ENCODE measurements around the gene PJVK.

PJVK gene

GRCh38 chr2:178414266-178415247, 36.6 kb upstream of the PJVK start:
- 21% methylated on average over 17 of the region's 21 CpGs for WGBS

DNA sequence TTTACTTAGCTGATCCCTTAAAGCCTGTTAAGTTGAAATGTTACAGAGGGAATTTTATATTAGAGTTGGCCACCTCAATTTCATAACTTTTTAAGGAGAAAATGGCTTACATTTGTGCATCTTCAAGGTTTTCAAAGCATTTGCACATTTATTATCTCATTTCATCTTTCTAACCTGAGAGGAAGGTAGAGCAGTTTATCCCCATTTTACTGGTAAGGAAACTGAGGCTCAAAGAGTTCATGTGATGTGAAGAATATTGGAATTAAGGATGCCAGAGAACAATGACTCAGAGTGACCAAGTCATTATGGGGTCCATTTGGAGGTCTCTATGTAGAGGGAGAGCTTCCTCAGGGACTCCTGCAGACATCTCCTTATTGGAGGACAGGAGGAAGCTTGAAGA, 35.2 kb upstream of the PJVK start:
- Histone ChIP-seq H3K36me3 (ENCODE audit: control insufficient read depth in 1 of 2, insufficient read depth in 2 of 2, low read depth in 1 of 2, low read length in 2 of 2) (no peaks in the 10 kb centered on the region), H3K4me1 (ENCODE audit: control insufficient read depth, insufficient read depth, low read depth, low read length) (no peaks in the 10 kb centered on the region), H3K9me3 (ENCODE audit: control insufficient read depth, low read length) (no peaks in the 10 kb centered on the region), H3K27ac (ENCODE audit: low read length, poor library complexity, severe bottlenecking) (no peak overlapping the region), H4K8ac (ENCODE audit: low read length) (no peak overlapping the region), H2BK15ac (ENCODE audit: low read depth, poor library complexity, severe bottlenecking) (no peak overlapping the region), H2BK5ac (ENCODE audit: low read depth, low read length, poor library complexity, severe bottlenecking) (no peak overlapping the region), H2BK12ac (ENCODE audit: low read length in 2 of 2) (no peak overlapping the region), H3K4ac (ENCODE audit: low read depth in 1 of 2, low read length in 2 of 2) (no peak overlapping the region), H4K91ac (ENCODE audit: low read length) (no peak overlapping the region), H3K18ac (ENCODE audit: low read depth in 1 of 2, low read length in 2 of 2) (no peak overlapping the region), H3K4me3 (ENCODE audit: insufficient read depth in 1 of 2, low read depth in 1 of 2, low read length in 2 of 2) (no peak overlapping the region), H2BK120ac (ENCODE audit: low read depth, low read length) (no peak overlapping the region), H3K4me2 (ENCODE audit: low read length, poor library complexity, severe bottlenecking) (no peak overlapping the region), H2AK5ac (ENCODE audit: low read length, severe bottlenecking) (no peak overlapping the region), H3K9ac (ENCODE audit: low read length) (peak overlapping the region; percentile 11), H3K27me3 (ENCODE audit: control insufficient read depth in 1 of 2, insufficient read depth in 1 of 2, low read length in 2 of 2) (no peaks in the 10 kb centered on the region), H3K79me1 (replicated peaks; ENCODE audit: low read length, poor library complexity, severe bottlenecking) (peaks cover 22% of the 10 kb centered on the region), H3K14ac (ENCODE audit: low read length in 2 of 2) (no peak overlapping the region), H2AFZ (ENCODE audit: low read depth, low read length) (no peak overlapping the region), H3K23ac (ENCODE audit: low read length in 2 of 2) (no peak overlapping the region)
- no peak for DNase-seq

More at GRCh38 chr2:178414266-178415247, 36.6 kb upstream of the PJVK start:
- Histone ChIP-seq H2BK12ac (ENCODE audit: low read length in 2 of 2) (no peak overlapping the region), H4K8ac (ENCODE audit: low read length) (no peak overlapping the region), H2AFZ (ENCODE audit: low read depth, low read length) (no peak overlapping the region), H3K9me3 (ENCODE audit: control insufficient read depth, low read length) (no peaks in the 10 kb centered on the region), H3K23ac (ENCODE audit: low read length in 2 of 2) (no peak overlapping the region), H3K27me3 (ENCODE audit: control insufficient read depth in 1 of 2, insufficient read depth in 1 of 2, low read length in 2 of 2) (no peaks in the 10 kb centered on the region), H3K36me3 (ENCODE audit: control insufficient read depth in 1 of 2, insufficient read depth in 2 of 2, low read depth in 1 of 2, low read length in 2 of 2) (no peaks in the 10 kb centered on the region), H3K4me1 (ENCODE audit: control insufficient read depth, insufficient read depth, low read depth, low read length) (no peaks in the 10 kb centered on the region), H2BK120ac (ENCODE audit: low read depth, low read length) (no peak overlapping the region), H3K18ac (ENCODE audit: low read depth in 1 of 2, low read length in 2 of 2) (peak overlapping the region in 1 of 2 experiments; percentile 40), H3K4me2 (ENCODE audit: low read length, poor library complexity, severe bottlenecking) (peak overlapping the region; percentile 72), H2BK15ac (ENCODE audit: low read depth, poor library complexity, severe bottlenecking) (no peak overlapping the region), H3K27ac (ENCODE audit: low read length, poor library complexity, severe bottlenecking) (peak overlapping the region; percentile 96), H2BK5ac (ENCODE audit: low read depth, low read length, poor library complexity, severe bottlenecking) (no peak overlapping the region), H3K4me3 (ENCODE audit: insufficient read depth in 1 of 2, low read depth in 1 of 2, low read length in 2 of 2) (peak overlapping the region in 1 of 2 experiments; percentile 84), H3K4ac (ENCODE audit: low read depth in 1 of 2, low read length in 2 of 2) (no peak overlapping the region), H3K14ac (ENCODE audit: low read length in 2 of 2) (no peak overlapping the region), H2AK5ac (ENCODE audit: low read length, severe bottlenecking) (no peak overlapping the region), H3K79me1 (replicated peaks; ENCODE audit: low read length, poor library complexity, severe bottlenecking) (peaks cover 17% of the 10 kb centered on the region), H4K91ac (ENCODE audit: low read length) (no peak overlapping the region), H3K9ac (ENCODE audit: low read length) (peak overlapping the region; percentile 98)
- DNase-seq, result peak; percentile 96

- H3K23ac ChIP-seq (ENCODE audit: low read length in 2 of 2), result no peak overlapping the region
- H2BK12ac ChIP-seq (ENCODE audit: low read length in 2 of 2), result no peak overlapping the region
- no peak overlapping the region for H3K14ac ChIP-seq (ENCODE audit: low read length in 2 of 2)
- no peak overlapping the region for H2BK15ac ChIP-seq (ENCODE audit: low read depth, poor library complexity, severe bottlenecking)
- no peaks in the 10 kb centered on the region for H3K27me3 ChIP-seq (ENCODE audit: control insufficient read depth in 1 of 2, insufficient read depth in 1 of 2, low read length in 2 of 2)
- H2BK120ac ChIP-seq (ENCODE audit: low read depth, low read length), result no peak overlapping the region
- H3K27ac ChIP-seq (ENCODE audit: low read length, poor library complexity, severe bottlenecking), result no peak overlapping the region
- H3K36me3 ChIP-seq (ENCODE audit: control insufficient read depth in 1 of 2, insufficient read depth in 2 of 2, low read depth in 1 of 2, low read length in 2 of 2), result no peaks in the 10 kb centered on the region
- H2BK5ac ChIP-seq (ENCODE audit: low read depth, low read length, poor library complexity, severe bottlenecking), result no peak overlapping the region
- H3K79me1 ChIP-seq (replicated peaks; ENCODE audit: low read length, poor library complexity, severe bottlenecking), result peaks cover 38% of the 10 kb centered on the region
- no peaks in the 10 kb centered on the region for H3K4me1 ChIP-seq (ENCODE audit: control insufficient read depth, insufficient read depth, low read depth, low read length)
- DNase-seq, result no peak
- no peak overlapping the region for H2AFZ ChIP-seq (ENCODE audit: low read depth, low read length)
- H4K91ac ChIP-seq (ENCODE audit: low read length), result no peak overlapping the region
- H3K4me2 ChIP-seq (ENCODE audit: low read length, poor library complexity, severe bottlenecking), result no peak overlapping the region
- no peak overlapping the region for H3K9ac ChIP-seq (ENCODE audit: low read length)
- H3K4me3 ChIP-seq (ENCODE audit: insufficient read depth in 1 of 2, low read depth in 1 of 2, low read length in 2 of 2), result no peak overlapping the region
- H2AK5ac ChIP-seq (ENCODE audit: low read length, severe bottlenecking), result no peak overlapping the region
- no peak overlapping the region for H4K8ac ChIP-seq (ENCODE audit: low read length)
- H3K18ac ChIP-seq (ENCODE audit: low read depth in 1 of 2, low read length in 2 of 2), result peak overlapping the region in 1 of 2 experiments; percentile 12
- WGBS, result 91% methylated on average over 2 of the region's 3 CpGs
- no peak overlapping the region for H3K4ac ChIP-seq (ENCODE audit: low read depth in 1 of 2, low read length in 2 of 2)
- no peaks in the 10 kb centered on the region for H3K9me3 ChIP-seq (ENCODE audit: control insufficient read depth, low read length)
These were observed 33.3 kb upstream of the PJVK start for GRCh38 chr2:178417916-178418315.

DNA sequence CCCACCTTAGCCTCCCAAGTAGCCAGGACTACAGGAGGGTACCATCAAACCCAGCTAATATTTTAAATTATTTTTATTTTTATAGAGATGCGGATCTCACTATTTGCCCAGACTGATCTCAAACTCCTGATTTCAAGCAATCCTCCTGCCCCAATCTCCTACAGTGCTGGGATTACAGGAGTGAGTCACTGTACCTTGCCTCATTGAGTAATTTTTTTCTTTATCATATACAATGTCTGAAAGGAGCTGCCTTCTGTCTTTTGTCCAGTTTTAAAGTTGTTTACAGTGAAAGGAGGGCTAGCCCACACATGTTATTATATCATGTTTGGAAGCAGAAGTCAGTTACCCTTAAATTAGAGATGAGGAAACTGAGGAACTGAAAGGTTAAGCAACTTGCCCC, 32.8 kb upstream of the PJVK start:
- no peak overlapping the region for H3K27ac ChIP-seq (ENCODE audit: low read length, poor library complexity, severe bottlenecking)
- H2AK5ac ChIP-seq (ENCODE audit: low read length, severe bottlenecking), result no peak overlapping the region
- DNase-seq, result peak; percentile 67
- H4K91ac ChIP-seq (ENCODE audit: low read length), result no peak overlapping the region
- H3K23ac ChIP-seq (ENCODE audit: low read length in 2 of 2), result no peak overlapping the region
- H2BK12ac ChIP-seq (ENCODE audit: low read length in 2 of 2), result no peak overlapping the region
- no peak overlapping the region for H2BK15ac ChIP-seq (ENCODE audit: low read depth, poor library complexity, severe bottlenecking)
- H3K4ac ChIP-seq (ENCODE audit: low read depth in 1 of 2, low read length in 2 of 2), result no peak overlapping the region
- H3K9ac ChIP-seq (ENCODE audit: low read length), result no peak overlapping the region
- H3K4me3 ChIP-seq (ENCODE audit: insufficient read depth in 1 of 2, low read depth in 1 of 2, low read length in 2 of 2), result no peak overlapping the region
- H3K27me3 ChIP-seq (ENCODE audit: control insufficient read depth in 1 of 2, insufficient read depth in 1 of 2, low read length in 2 of 2), result no peaks in the 10 kb centered on the region
- peaks cover 41% of the 10 kb centered on the region for H3K79me1 ChIP-seq (replicated peaks; ENCODE audit: low read length, poor library complexity, severe bottlenecking)
- no peak overlapping the region for H4K8ac ChIP-seq (ENCODE audit: low read length)
- no peaks in the 10 kb centered on the region for H3K4me1 ChIP-seq (ENCODE audit: control insufficient read depth, insufficient read depth, low read depth, low read length)
- H2AFZ ChIP-seq (ENCODE audit: low read depth, low read length), result no peak overlapping the region
- H2BK5ac ChIP-seq (ENCODE audit: low read depth, low read length, poor library complexity, severe bottlenecking), result no peak overlapping the region
- no peak overlapping the region for H3K14ac ChIP-seq (ENCODE audit: low read length in 2 of 2)
- no peak overlapping the region for H2BK120ac ChIP-seq (ENCODE audit: low read depth, low read length)
- WGBS, result no CpG with 5 or more reads among the region's 1 CpG
- no peaks in the 10 kb centered on the region for H3K9me3 ChIP-seq (ENCODE audit: control insufficient read depth, low read length)
- no peak overlapping the region for H3K18ac ChIP-seq (ENCODE audit: low read depth in 1 of 2, low read length in 2 of 2)
- no peak overlapping the region for H3K4me2 ChIP-seq (ENCODE audit: low read length, poor library complexity, severe bottlenecking)
- H3K36me3 ChIP-seq (ENCODE audit: control insufficient read depth in 1 of 2, insufficient read depth in 2 of 2, low read depth in 1 of 2, low read length in 2 of 2), result no peaks in the 10 kb centered on the region
